Measurements from ENCODE around the gene RPS27. TPM values are rescaled to one million over a fixed set of nuclear protein-coding genes. Genes with fewer than 3 reads are reported as not detected.
A peak's percentile ranks its signal among the peaks of the same experiment; 100 is the strongest.
"Not testable (repeated sequence)": the region's sequence is repeated elsewhere in the genome, so short reads cannot be mapped to it uniquely, and the experiment has no call there.

The RPS27 gene
- total RNA-seq, 1 experiment from 2014 or later = 3,064 TPM

- H3K27me3 Mint-ChIP-seq (ENCODE audit: insufficient read depth, unreplicated experiment) = no peaks in the 10 kb centered on the region
- H3K36me3 Mint-ChIP-seq (ENCODE audit: insufficient read depth, unreplicated experiment) = peaks cover 60% of the 10 kb centered on the region
- no peaks in the 10 kb centered on the region for H3K9me3 Mint-ChIP-seq (ENCODE audit: unreplicated experiment)
- no peak for DNase-seq (ENCODE audit: unreplicated experiment)
- intact Hi-C loops (cut with micrococcal nuclease) = no loop called here
- ChIA-PET CTCF (interaction anchor here (1.0 to 7.8 kb wide), 4 partner anchors 14 to 364 kb away, joined by 3 to 80 read pairs (median 34); partner anchors contain the start of genes GATAD2B, JTB and S100A13), POLR2A (interaction anchor here (0.6 to 13.2 kb wide), 53 partner anchors 10 to 1029 kb away, joined by 3 to 358 read pairs (median 6); partner anchors contain the start of genes CHTOP, CREB3L4, CRTC2 and DENND4B)
- H3K4me3 Mint-ChIP-seq (ENCODE audit: unreplicated experiment) = peak overlapping the region; percentile 90
- BruUV-seq (replicated peaks) = TSS peak; percentile 79
- peak overlapping the region; percentile 98 for H3K27ac Mint-ChIP-seq (ENCODE audit: low read depth, unreplicated experiment)
- TF ChIP-seq, protein P1, sequence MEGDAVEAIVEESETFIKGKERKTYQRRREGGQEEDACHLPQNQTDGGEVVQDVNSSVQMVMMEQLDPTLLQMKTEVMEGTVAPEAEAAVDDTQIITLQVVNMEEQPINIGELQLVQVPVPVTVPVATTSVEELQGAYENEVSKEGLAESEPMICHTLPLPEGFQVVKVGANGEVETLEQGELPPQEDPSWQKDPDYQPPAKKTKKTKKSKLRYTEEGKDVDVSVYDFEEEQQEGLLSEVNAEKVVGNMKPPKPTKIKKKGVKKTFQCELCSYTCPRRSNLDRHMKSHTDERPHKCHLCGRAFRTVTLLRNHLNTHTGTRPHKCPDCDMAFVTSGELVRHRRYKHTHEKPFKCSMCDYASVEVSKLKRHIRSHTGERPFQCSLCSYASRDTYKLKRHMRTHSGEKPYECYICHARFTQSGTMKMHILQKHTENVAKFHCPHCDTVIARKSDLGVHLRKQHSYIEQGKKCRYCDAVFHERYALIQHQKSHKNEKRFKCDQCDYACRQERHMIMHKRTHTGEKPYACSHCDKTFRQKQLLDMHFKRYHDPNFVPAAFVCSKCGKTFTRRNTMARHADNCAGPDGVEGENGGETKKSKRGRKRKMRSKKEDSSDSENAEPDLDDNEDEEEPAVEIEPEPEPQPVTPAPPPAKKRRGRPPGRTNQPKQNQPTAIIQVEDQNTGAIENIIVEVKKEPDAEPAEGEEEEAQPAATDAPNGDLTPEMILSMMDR (IDR thresholded peaks at IDR 0.05; ENCODE audit: unreplicated experiment) = no peak
- H3K4me1 Mint-ChIP-seq (ENCODE audit: insufficient read depth, unreplicated experiment) = peaks cover 31% of the 10 kb centered on the region
Measured at GRCh38 chr1:153991151-153991630, 629 bp downstream of the RPS27 start.

DNA sequence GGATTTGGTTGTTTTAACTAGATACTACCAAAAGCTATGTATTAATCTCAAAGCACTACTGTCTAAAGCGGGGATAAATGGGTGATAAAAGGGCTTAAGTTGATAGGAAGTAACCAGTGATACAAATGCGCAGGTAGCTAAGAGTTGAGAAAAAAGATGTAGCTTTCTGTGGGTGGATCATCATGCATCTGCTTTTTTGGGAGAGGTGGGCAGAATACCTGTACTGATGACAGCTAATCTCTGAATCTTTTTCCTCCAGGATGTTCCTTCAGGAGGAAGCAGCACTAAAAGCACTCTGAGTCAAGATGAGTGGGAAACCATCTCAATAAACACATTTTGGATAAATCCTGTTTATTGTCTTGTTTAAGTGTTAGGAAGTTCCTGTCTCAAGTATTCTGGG, 1.2 kb downstream of the RPS27 start:
- Mint-ChIP-seq H3K4me1 (ENCODE audit: insufficient read depth, unreplicated experiment) (peaks cover 24% of the 10 kb centered on the region), H3K9me3 (ENCODE audit: unreplicated experiment) (no peaks in the 10 kb centered on the region), H3K4me3 (ENCODE audit: unreplicated experiment) (peak overlapping the region; percentile 90), H3K27ac (ENCODE audit: low read depth, unreplicated experiment) (peak overlapping the region; percentile 98), H3K27me3 (ENCODE audit: insufficient read depth, unreplicated experiment) (no peaks in the 10 kb centered on the region), H3K36me3 (ENCODE audit: insufficient read depth, unreplicated experiment) (peaks cover 64% of the 10 kb centered on the region)
- BruUV-seq (replicated peaks) = no TSS peak
- CTCF ChIA-PET = interaction anchor here (1.0 to 7.8 kb wide), 4 partner anchors 15 to 364 kb away, joined by 3 to 80 read pairs (median 34); partner anchors contain the start of genes GATAD2B, JTB and S100A13
- DNase-seq (ENCODE audit: unreplicated experiment) = no peak
- TF ChIP-seq, protein P1 (IDR thresholded peaks at IDR 0.05; ENCODE audit: unreplicated experiment) = no peak
- POLR2A ChIA-PET = interaction anchor here (0.6 to 13.2 kb wide), 21 partner anchors 9 to 551 kb away, joined by 3 to 358 read pairs (median 18); partner anchors contain the start of genes CREB3L4, CRTC2, DENND4B and GATAD2B
- intact Hi-C loops (cut with micrococcal nuclease) = no loop called here

DNA sequence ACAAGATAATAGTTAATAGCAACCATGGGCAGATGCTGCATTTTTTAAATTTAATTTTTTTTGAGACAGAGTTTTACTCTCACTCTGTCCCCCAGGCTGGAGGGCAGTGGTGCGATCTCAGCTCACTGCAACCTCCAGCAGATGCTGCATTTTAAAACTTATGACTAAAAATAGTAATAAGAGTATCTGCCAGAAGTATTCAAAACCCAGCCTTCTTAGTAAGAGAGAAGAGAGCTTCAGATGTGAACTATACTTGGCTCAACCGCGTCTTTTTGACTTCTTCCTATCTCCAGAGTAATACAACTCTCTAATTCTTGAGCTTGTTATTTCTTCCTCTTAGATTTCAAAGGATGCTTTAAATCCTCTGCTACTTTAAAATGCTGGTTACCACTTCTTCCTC, 4.6 kb downstream of the RPS27 start:
- H3K4me1 Mint-ChIP-seq (ENCODE audit: insufficient read depth, unreplicated experiment) = peaks cover 22% of the 10 kb centered on the region
- H3K4me3 Mint-ChIP-seq (ENCODE audit: unreplicated experiment) = no peak overlapping the region
- H3K27me3 Mint-ChIP-seq (ENCODE audit: insufficient read depth, unreplicated experiment) = no peaks in the 10 kb centered on the region
- no peak overlapping the region for H3K27ac Mint-ChIP-seq (ENCODE audit: low read depth, unreplicated experiment)
- peaks cover 70% of the 10 kb centered on the region for H3K36me3 Mint-ChIP-seq (ENCODE audit: insufficient read depth, unreplicated experiment)
- no peaks in the 10 kb centered on the region for H3K9me3 Mint-ChIP-seq (ENCODE audit: unreplicated experiment)
- CTCF ChIA-PET = interaction anchor here (0.6 to 1.0 kb wide), 3 partner anchors 184 to 319 kb away, joined by 3 read pairs; no protein-coding TSS in a partner anchor
- TF ChIP-seq, protein P1 (IDR thresholded peaks at IDR 0.05; ENCODE audit: unreplicated experiment) = no peak
- intact Hi-C loops (cut with micrococcal nuclease) = no loop called here
- POLR2A ChIA-PET = interaction anchor here (0.6 to 13.2 kb wide), 9 partner anchors 9 to 637 kb away, joined by 3 to 358 read pairs (median 4); partner anchors contain the start of genes CREB3L4, JTB, RAB13 and SLC39A1
- no TSS peak for BruUV-seq (replicated peaks)
- DNase-seq (ENCODE audit: unreplicated experiment) = no peak

GRCh38 chr1:153995640-153996039, 5.1 kb downstream of the RPS27 start:
- H3K9me3 Mint-ChIP-seq (ENCODE audit: unreplicated experiment) = no peaks in the 10 kb centered on the region
- no peak overlapping the region for H3K4me3 Mint-ChIP-seq (ENCODE audit: unreplicated experiment)
- TF ChIP-seq, protein P1 (IDR thresholded peaks at IDR 0.05; ENCODE audit: unreplicated experiment) = no peak
- POLR2A ChIA-PET = interaction anchor here (0.5 to 13.2 kb wide), 7 partner anchors 9 to 186 kb away, joined by 3 to 358 read pairs (median 4); partner anchors contain the start of genes CREB3L4, JTB, RAB13 and SLC39A1
- no TSS peak for BruUV-seq (replicated peaks)
- H3K36me3 Mint-ChIP-seq (ENCODE audit: insufficient read depth, unreplicated experiment) = peaks cover 66% of the 10 kb centered on the region
- peaks cover 19% of the 10 kb centered on the region for H3K4me1 Mint-ChIP-seq (ENCODE audit: insufficient read depth, unreplicated experiment)
- no peak for DNase-seq (ENCODE audit: unreplicated experiment)
- H3K27ac Mint-ChIP-seq (ENCODE audit: low read depth, unreplicated experiment) = no peak overlapping the region
- intact Hi-C loops (cut with micrococcal nuclease) = no loop called here
- CTCF ChIA-PET = interaction anchor here (0.6 to 1.0 kb wide), 3 partner anchors 184 to 320 kb away, joined by 3 read pairs; no protein-coding TSS in a partner anchor
- H3K27me3 Mint-ChIP-seq (ENCODE audit: insufficient read depth, unreplicated experiment) = no peaks in the 10 kb centered on the region

DNA sequence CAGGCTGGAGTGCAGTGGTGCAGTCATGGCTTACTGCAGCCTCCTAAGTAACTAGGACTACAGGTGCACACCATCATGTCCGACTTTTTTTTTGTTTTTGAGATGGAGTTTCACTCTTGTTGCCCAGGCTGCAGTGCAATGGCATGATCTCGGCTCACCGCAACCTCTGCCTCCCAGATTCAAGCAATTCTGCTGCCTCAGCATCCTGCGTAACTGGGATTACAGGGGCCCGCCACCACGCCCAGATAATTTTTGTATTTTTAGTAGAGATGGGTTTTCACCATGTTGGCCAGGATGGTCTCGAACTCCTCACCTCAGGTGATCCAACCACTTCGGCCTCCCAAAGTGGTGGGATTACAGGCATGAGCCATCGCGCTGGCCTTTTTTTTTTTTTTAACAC, 6.3 kb downstream of the RPS27 start:
- ChIA-PET POLR2A (interaction anchor here (2.2 kb wide), 1 partner anchor 185 kb away, joined by 4 read pairs; no protein-coding TSS in a partner anchor), CTCF (interaction anchor here (0.6 kb wide), 1 partner anchor 319 kb away, joined by 3 read pairs; no protein-coding TSS in a partner anchor)
- H3K36me3 Mint-ChIP-seq (ENCODE audit: insufficient read depth, unreplicated experiment) = peaks cover 53% of the 10 kb centered on the region
- BruUV-seq (replicated peaks); H3K27me3 Mint-ChIP-seq (ENCODE audit: insufficient read depth, unreplicated experiment); H3K9me3 Mint-ChIP-seq (ENCODE audit: unreplicated experiment); DNase-seq (ENCODE audit: unreplicated experiment); intact Hi-C loops (cut with micrococcal nuclease); H3K4me1 Mint-ChIP-seq (ENCODE audit: insufficient read depth, unreplicated experiment); H3K4me3 Mint-ChIP-seq (ENCODE audit: unreplicated experiment): not testable (repeated sequence)
- peak overlapping the region; percentile 59 for H3K27ac Mint-ChIP-seq (ENCODE audit: low read depth, unreplicated experiment)

All from MCF 10A (cell line).